DMS 273 treated with DMSO at 0.1 percent for 48 hours (cell line): ENCODE results near the gene NRBF2.
A peak's percentile ranks its signal among the peaks of the same experiment; 100 is the strongest.
"Not testable (repeated sequence)": the region's sequence is repeated elsewhere in the genome, so short reads cannot be mapped to it uniquely, and the experiment has no call there.

Experiments used
- DNase-seq: peaks from one replicate; lab custom pipeline; 2025; lab: John Stamatoyannopoulos, UW

Gene NRBF2

DNA sequence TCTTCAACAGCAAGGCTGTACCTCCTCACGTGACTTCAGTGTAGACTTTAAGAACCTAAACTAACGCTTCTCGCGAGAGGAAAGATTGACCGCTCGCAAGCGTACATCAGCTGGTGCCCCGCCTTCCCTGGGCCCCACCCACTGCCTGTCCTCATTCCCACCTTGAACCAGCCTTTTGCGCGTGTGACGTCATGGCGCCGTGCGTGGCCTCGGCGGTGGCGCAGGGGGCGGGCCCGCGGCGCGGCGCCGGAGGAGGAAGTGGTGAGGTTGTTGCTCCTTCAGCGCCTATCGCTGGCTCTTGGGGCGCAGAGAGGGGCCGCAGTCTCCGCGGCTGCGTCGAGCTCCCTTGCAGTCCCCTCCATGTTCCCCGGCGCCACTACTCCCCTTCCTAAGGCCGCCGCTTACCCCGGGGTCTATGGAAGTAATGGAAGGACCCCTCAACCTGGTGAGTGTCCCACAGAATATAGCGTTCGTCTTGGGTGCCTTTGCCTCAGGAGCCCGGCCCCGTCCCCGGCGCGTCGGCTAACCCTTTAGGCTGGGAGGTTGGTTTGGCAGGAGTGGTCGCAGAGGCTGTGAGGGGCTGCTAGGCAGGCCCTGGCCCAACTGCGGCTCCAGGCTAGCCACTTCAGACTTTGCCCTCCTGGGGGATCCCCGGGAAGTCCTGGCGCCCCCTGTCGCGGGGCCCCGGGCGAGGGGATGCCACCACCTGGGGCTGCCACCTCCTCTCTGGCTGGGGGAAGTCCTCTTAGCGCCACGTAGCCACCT is at the start of gene NRBF2:
TSS of gene NRBF2 (plus strand) at position 273 of the 765 bp plus-strand sequence. CDS start at position 416, 143 bp downstream.
- peak; percentile 90 for DNase-seq

DNA sequence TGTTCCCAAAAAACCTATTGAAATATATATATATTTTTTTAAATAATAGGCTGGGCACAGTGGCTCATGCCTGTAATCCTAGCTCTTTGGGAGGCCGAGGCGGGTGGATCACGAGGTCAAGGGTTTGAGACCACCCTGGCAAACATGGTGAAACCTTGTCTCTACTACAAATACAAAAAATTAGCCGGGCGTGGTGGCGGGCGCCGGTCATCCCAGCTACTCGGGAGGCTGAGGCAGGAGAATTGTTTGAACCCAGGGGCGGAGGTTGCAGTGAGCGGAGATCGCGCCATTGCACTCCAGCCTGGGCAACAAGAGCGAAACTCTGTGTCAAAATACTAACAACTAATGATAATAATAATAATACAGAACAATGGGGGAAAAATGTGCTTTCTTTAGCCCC is 49.7 kb upstream of the NRBF2 start:
- not testable (repeated sequence) for DNase-seq

GRCh38 chr10:63083904-63084689 is 49.0 kb upstream of the NRBF2 start:
- peak; percentile 66 for DNase-seq

DNA sequence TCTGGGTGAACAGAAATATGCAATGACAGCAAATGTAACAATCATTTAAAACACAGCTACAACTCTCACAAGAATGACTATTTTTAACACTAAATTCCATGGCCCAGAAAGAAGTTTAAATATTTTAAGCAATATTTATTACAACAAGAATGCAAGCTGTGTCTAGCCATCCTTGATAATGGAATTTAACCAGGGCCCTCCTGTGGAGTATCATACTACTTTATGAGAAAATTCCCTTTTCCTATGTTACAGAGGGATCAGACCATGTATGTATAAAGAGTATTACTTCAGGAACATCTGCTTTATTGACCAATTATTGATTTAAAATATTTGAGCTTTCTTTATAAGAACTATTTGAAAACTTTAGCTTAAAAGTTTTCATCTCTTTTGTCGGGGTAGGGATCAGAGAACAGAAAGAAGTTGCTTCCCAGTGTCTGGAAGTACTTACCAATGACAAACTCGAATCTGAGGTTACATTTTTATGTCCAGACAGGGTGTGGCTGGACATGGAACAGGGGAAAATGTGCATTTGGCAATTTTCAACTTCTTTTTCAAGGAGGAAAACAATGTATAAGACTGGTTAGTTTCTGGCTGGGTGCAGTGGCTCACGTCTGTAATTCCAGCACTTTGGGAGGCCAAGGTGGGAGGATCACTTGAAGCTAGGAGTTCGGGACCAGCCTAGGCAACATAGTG is 48.3 kb upstream of the NRBF2 start:
- DNase-seq, result no peak

- DNase-seq, result no peak
Measured at GRCh38 chr10:63093227-63093626, 39.9 kb upstream of the NRBF2 start.

GRCh38 chr10:63094405-63094804 is 38.7 kb upstream of the NRBF2 start:
- DNase-seq, result no peak

- DNase-seq, result no peak
Measured at GRCh38 chr10:63094881-63095280, 38.2 kb upstream of the NRBF2 start.

DNA sequence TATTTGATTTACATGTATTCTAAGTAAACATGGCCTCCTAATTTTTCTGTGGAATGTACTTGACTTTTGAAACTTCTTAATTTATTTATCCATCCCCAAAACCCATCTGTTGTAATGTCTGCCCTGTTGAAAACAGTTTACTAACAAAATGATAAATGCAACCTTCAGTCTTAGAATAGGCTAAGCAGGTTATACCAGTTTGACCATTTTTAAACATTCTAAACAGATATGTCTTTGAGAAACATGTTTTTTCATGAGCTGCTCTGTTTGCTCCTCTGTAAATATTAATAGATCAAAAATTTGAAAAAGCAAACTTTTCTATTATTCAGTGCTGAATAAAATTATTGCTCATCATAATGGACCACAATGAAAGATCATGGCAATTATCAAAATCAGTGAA is 33.4 kb upstream of the NRBF2 start:
- DNase-seq, result no peak

DNA sequence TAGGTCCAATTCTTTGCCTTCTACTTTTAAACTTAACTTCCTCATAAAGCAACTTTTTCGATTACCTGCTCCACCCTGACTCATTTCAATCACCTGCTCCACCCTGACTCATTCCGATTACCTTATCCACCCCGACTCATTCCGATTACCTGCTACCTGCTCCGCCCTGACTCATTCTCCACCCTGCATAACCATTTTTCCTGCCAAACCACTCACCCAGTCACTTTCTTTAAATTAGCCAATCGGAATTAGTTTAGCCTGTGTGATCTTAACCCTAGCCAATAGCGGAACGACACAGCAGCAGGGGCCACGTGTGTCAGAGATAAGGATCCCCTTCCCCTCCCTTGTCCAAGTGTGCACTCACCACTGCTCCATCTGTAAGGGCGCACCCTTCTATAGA is 32.0 kb upstream of the NRBF2 start:
- not testable (repeated sequence) for DNase-seq

GRCh38 chr10:63102279-63102883 is 30.7 kb upstream of the NRBF2 start:
- DNase-seq, result not testable (repeated sequence)

DNA sequence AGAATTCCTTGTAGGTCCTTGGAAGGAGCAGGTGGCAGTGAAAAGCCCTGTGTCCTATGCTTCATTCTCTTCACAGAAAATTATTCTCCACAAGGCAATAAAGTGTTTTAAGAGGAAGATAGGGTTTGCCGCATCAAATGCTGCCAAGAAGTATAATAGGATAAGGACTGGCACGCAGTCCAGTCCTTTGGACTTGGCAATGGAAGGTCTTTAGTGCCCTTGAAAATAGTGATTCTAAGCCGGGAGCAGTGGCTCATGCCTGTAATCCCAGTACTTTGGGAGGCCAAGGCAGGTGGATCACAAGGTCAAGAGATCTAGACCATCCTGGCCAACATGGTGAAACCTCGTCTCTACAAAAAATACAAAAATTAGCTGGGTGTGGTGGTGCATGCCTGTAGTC is 29.9 kb upstream of the NRBF2 start:
- not testable (repeated sequence) for DNase-seq

GRCh38 chr10:63103971-63104409 is 29.1 kb upstream of the NRBF2 start:
- DNase-seq, result no peak

- DNase-seq, result no peak
Measured at GRCh38 chr10:63105225-63106110, 27.7 kb upstream of the NRBF2 start.

DNA sequence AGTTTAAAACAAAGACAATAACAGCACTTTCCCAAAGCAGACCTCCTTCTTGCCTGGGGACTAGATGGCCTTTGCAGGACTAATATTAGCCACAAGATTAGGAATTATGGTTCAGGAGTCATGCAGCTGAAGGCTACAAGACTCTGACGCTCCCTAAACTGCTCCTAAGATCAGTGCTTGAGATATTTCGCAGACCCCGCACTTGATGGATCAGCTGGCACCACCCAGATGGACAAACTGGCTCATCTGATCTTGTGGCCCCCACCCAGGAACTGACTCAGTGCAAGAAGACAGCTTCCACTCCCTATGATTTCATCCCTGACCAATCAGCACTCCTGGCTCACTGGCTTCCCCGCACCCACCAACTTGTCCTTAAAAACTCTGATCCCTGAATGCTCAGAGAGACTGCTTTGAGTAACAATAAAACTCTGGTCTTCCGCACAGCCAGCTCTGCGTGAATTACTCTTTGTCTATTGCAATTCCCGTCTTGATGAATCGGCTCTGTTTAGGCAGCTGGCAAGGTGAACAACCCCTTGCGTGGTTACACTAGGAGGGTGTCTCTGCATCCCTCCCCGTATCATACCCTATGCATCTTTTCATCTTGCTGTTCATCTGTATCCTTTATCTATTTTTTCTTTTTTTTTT is 26.9 kb upstream of the NRBF2 start:
- no peak for DNase-seq

GRCh38 chr10:63107943-63108437 is 25.1 kb upstream of the NRBF2 start:
- no peak for DNase-seq

DNA sequence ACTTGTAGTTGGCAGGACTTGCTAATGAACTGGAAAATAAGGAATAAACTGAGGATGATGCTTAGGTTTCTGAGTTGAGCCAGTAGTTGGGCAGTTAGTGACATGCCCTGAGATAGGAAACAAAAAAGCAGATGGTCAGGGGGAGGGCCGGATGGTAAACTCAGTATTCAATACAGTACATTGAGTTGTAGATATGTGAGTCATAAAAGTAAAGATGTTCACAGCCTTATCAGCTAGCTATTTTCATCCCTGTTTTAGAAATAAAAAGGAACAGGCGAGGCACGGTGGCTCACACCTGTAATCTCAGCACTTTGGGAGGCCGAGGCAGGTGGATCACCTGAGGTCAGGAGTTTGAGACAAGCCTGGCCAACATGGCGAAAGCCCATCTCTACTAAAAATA is 22.2 kb upstream of the NRBF2 start:
- no peak for DNase-seq

- DNase-seq, result no peak
Measured at GRCh38 chr10:63114031-63114814, 18.9 kb upstream of the NRBF2 start.

DNA sequence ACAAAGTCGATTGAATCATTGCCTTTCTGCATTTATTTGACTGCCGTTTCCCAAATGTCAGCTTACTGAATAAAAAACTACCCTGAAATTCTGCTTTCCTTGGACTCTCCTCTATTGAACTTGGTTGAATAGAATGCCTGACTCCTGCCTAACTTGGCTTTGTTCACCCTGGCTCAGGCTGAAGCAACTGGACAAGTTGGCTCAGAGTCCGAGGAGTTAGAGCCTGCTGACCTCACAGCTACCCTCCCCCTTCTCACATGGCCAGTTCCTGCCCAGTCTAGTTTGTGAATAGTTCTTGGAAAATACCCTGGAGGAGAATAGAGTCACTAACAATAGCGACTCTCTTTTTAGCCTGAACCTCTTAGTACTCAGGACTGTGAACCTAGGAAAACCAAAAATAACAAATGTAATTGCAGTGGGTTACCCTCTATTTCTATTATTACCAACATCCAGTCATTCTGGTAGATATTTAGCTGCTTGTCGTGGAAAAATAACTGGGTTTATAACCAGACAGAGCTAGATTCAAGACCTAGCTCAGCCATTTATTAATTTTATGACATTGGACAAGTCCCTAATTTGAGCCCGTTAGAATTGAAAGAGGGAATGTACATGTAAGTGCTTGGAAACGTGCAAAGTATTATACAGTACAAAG is 17.3 kb upstream of the NRBF2 start:
- DNase-seq, result no peak

GRCh38 chr10:63116452-63117072 is 16.6 kb upstream of the NRBF2 start:
- no peak for DNase-seq
